DOHH2 (cell line): ENCODE data around the gene SLC49A4.

Experiments used
- H3F3A ChIP-seq: fragments of 200-600 bp; sonication (generic), shearing (Covaris generic); 2 replicates; pipeline ENCODE4 v1.6.0; 2016; ENCODE audit warnings: antibody characterized with exemption, mild to moderate bottlenecking; ENCODE audit not compliant: control insufficient read depth, insufficient read depth
- H3K27ac ChIP-seq: fragments of 200-600 bp; sonication (generic); 2 replicates; pipeline ENCODE4 v1.5.1; 2014; ENCODE audit warnings: low read depth, mild to moderate bottlenecking, low read length, moderate library complexity
- H3K27me3 ChIP-seq: fragments of 200-600 bp; sonication (generic); 2 replicates; pipeline ENCODE4 v1.6.1; 2014; ENCODE audit warnings: mild to moderate bottlenecking, low read length, mixed read lengths; ENCODE audit not compliant: control insufficient read depth
- H3K36me3 ChIP-seq: fragments of 200-600 bp; sonication (generic); 2 replicates; pipeline ENCODE4 v1.6.1; 2014; ENCODE audit warnings: mild to moderate bottlenecking, low read length, moderate library complexity, mixed read lengths; ENCODE audit not compliant: control insufficient read depth
- H3K4me1 ChIP-seq: fragments of 200-600 bp; sonication (generic); 2 replicates; pipeline ENCODE4 v1.6.1; 2014; ENCODE audit warnings: mild to moderate bottlenecking, low read length, mixed read lengths; ENCODE audit not compliant: control insufficient read depth
- H3K4me2 ChIP-seq: fragments of 200-600 bp; sonication (generic); 2 replicates; pipeline ENCODE4 v1.6.0; 2014; ENCODE audit warnings: mild to moderate bottlenecking, low read length, moderate library complexity
- H3K4me3 ChIP-seq: fragments of 200-600 bp; sonication (generic); 2 replicates; pipeline ENCODE4 v1.5.1; 2014; ENCODE audit warnings: mild to moderate bottlenecking, low read length, mixed read lengths
- H3K79me2 ChIP-seq: fragments of 200-600 bp; sonication (generic); 2 replicates; pipeline ENCODE4 v1.6.1; 2014; ENCODE audit warnings: mild to moderate bottlenecking, low read length, mixed read lengths; ENCODE audit not compliant: control insufficient read depth
- H3K9me2 ChIP-seq: fragments of 200-600 bp; sonication (generic); replicated peaks from 2 replicates; pipeline ENCODE4 v1.6.1; 2014; ENCODE audit warnings: mild to moderate bottlenecking, low read length, mixed read lengths; ENCODE audit not compliant: control insufficient read depth
- H3K9me3 ChIP-seq: fragments of 200-600 bp; sonication (generic); 2 replicates; pipeline ENCODE4 v1.6.1; 2014; ENCODE audit warnings: antibody characterized with exemption, low read length, mixed read lengths; ENCODE audit not compliant: control insufficient read depth, insufficient read depth
- H4K20me1 ChIP-seq: fragments of 200-600 bp; sonication (generic); 2 replicates; pipeline ENCODE4 v1.6.0; 2014; ENCODE audit warnings: low read depth, mild to moderate bottlenecking, antibody characterized with exemption, low read length, moderate library complexity; ENCODE audit not compliant: control insufficient read depth, insufficient read depth
- EZH2phosphoT487 ChIP-seq: fragments of 200-600 bp; sonication (generic); IDR thresholded peaks from 2 replicates; pipeline ENCODE4 v1.6.1; 2017; ENCODE audit warnings: borderline replicate concordance, mild to moderate bottlenecking, antibody characterized with exemption, low read length, moderate library complexity, mixed read lengths
- TF ChIP-seq, protein P1 (sequence below): fragments of 200-600 bp; sonication (generic); IDR thresholded peaks from one replicate; pipeline ENCODE4 v1.5.1; 2014; ENCODE audit warnings: antibody characterized with exemption, mild to moderate bottlenecking, low read depth, low read length; ENCODE audit not compliant: poor library complexity, severe bottlenecking

Gene SLC49A4

DNA sequence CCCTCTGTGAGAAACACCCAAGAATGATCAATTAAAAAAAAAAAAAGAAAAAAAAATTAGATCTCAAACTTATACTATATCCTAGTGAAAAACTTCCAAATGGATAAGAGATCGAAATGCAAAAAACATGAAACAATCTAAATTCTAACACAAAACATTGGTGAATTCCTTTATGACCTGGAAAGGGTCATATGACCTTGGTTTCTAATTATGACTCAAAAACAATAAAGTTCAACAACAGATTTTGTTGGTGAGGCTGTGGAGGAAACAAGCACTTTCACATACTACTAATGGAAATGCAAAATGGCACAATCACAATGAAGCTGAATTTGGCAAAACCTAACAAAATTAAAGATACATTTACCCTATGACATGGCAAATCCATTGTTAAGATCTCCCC lies 46.5 kb upstream of the SLC49A4 start:
- H3K27ac ChIP-seq: no peak overlapping the region
- no peaks in the 10 kb centered on the region for H3K9me2 ChIP-seq
- H3K36me3 ChIP-seq: no peaks in the 10 kb centered on the region; the same call in 1 of the 2 replicates
- H3K4me3 ChIP-seq: no peak overlapping the region
- no peaks in the 10 kb centered on the region for H3K4me1 ChIP-seq
- no peaks in the 10 kb centered on the region for H3K9me3 ChIP-seq
- no peak for TF ChIP-seq EZH2phosphoT487
- TF ChIP-seq, protein P1, sequence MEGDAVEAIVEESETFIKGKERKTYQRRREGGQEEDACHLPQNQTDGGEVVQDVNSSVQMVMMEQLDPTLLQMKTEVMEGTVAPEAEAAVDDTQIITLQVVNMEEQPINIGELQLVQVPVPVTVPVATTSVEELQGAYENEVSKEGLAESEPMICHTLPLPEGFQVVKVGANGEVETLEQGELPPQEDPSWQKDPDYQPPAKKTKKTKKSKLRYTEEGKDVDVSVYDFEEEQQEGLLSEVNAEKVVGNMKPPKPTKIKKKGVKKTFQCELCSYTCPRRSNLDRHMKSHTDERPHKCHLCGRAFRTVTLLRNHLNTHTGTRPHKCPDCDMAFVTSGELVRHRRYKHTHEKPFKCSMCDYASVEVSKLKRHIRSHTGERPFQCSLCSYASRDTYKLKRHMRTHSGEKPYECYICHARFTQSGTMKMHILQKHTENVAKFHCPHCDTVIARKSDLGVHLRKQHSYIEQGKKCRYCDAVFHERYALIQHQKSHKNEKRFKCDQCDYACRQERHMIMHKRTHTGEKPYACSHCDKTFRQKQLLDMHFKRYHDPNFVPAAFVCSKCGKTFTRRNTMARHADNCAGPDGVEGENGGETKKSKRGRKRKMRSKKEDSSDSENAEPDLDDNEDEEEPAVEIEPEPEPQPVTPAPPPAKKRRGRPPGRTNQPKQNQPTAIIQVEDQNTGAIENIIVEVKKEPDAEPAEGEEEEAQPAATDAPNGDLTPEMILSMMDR: no peak
- no peaks in the 10 kb centered on the region for H4K20me1 ChIP-seq
- no peaks in the 10 kb centered on the region for H3K79me2 ChIP-seq
- no peak overlapping the region for H3K4me2 ChIP-seq
- H3K27me3 ChIP-seq: no peaks in the 10 kb centered on the region
- 0 out of 2 replicates have a peak, but pooled peaks cover 3% of the 10 kb centered on the region for H3F3A ChIP-seq

DNA sequence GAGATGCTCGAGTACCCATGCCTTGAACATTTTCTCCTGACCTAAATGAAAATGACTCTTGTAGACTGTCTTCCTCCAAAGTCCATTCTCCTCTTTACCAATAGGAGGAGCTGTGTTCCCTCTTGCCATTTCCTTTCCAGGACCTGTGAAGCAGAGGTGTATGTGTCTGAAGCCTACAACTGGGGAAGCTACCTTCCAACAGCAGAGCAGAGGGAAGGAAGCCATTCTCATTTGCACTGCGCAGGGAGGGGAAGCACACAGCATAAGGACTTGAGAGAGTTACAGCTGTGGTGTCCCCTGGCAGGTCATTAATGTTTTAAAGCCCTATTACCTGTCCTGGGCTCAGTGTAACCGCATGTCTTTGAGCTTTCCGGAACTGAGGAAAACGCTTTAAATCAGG lies 39.9 kb upstream of the SLC49A4 start:
- no peak overlapping the region for H3K4me2 ChIP-seq

DNA sequence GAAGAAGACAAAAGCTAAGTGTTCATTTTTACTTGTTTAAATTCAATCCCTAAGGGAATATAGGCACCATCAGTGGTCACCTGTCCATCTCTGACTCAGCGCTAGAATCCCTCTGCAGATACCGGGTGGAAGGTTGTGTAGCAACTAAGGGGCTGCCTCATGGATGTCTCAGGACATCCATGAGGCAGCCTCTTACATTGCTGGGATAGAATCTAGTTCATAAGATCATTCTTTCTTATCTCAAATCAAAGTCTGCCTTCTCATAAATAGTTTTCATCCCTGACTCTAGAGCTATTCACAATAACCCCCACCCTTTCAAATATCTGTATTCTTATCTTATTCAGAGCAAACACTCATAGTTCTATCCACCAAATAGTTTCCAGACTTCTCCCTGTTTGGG lies 39.4 kb upstream of the SLC49A4 start:
- Histone ChIP-seq H3K27me3 (no peaks in the 10 kb centered on the region), H3K4me2 (no peak overlapping the region), H3K36me3 (peaks cover 30% of the 10 kb centered on the region)

More for the DNA sequence above, 39.9 kb upstream of the SLC49A4 start:
- H3K79me2 ChIP-seq: no peaks in the 10 kb centered on the region
- no peaks in the 10 kb centered on the region for H3K9me2 ChIP-seq
- H3K9me3 ChIP-seq: no peaks in the 10 kb centered on the region
- H3K4me3 ChIP-seq: no peak overlapping the region
- no peak for TF ChIP-seq EZH2phosphoT487
- TF ChIP-seq, protein P1: peak; percentile 77
- H3F3A ChIP-seq: no peaks in the 10 kb centered on the region
- H4K20me1 ChIP-seq: no peaks in the 10 kb centered on the region
- peaks cover 29% of the 10 kb centered on the region for H3K36me3 ChIP-seq
- no peak overlapping the region for H3K27ac ChIP-seq
- peaks cover 5% of the 10 kb centered on the region; the same call in 1 of the 2 replicates for H3K4me1 ChIP-seq
- no peaks in the 10 kb centered on the region for H3K27me3 ChIP-seq

More for the DNA sequence above, 39.4 kb upstream of the SLC49A4 start:
- H3K79me2 ChIP-seq: no peaks in the 10 kb centered on the region
- no peaks in the 10 kb centered on the region for H3K9me2 ChIP-seq
- no peaks in the 10 kb centered on the region for H3K9me3 ChIP-seq
- no peak for TF ChIP-seq EZH2phosphoT487
- TF ChIP-seq, protein P1: no peak
- peaks cover 5% of the 10 kb centered on the region; the same call in 1 of the 2 replicates for H3K4me1 ChIP-seq
- no peak overlapping the region for H3K4me3 ChIP-seq
- H3F3A ChIP-seq: no peaks in the 10 kb centered on the region
- no peak overlapping the region for H3K27ac ChIP-seq
- no peaks in the 10 kb centered on the region for H4K20me1 ChIP-seq
